OCI-LY1 (cell line): ENCODE results near the gene DNAJC5G.

Experiments used
- EZH2 ChIP-seq: fragments of 200-600 bp; sonication (generic), shearing (Covaris generic); IDR thresholded peaks from 2 replicates; pipeline ENCODE4 v1.8.0; 2017; ENCODE audit warnings: borderline replicate concordance, mixed run types, mild to moderate bottlenecking, antibody characterized with exemption, low read length, moderate library complexity, mixed read lengths
- TF ChIP-seq, protein P1 (sequence below): fragments of 200-600 bp; sonication (generic), shearing (Covaris generic); IDR thresholded peaks from 2 replicates; pipeline ENCODE4 v1.5.1; 2017; ENCODE audit warnings: mild to moderate bottlenecking, antibody characterized with exemption, low read length, moderate library complexity, mixed read lengths

DNA sequence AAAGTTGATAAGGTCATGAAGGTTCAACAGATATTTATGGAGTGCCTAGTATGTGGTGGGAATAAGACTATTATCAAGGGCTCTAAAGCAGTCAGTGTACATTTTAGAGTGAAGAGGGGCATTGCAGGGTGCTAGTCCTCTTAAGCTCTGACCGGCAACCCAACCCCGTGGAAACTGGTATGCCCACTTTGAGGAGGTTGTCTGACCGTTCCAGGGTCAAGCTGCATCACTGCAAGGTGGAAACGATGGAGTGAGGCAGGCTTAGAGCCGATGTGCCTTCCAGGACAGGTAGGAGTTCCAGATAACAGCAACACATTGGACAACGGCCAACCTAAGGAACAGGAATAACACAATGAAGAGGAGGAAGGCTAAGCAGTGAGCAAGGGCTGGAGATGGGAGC lies 34.4 kb downstream of the DNAJC5G start:
- TF ChIP-seq, protein P1, sequence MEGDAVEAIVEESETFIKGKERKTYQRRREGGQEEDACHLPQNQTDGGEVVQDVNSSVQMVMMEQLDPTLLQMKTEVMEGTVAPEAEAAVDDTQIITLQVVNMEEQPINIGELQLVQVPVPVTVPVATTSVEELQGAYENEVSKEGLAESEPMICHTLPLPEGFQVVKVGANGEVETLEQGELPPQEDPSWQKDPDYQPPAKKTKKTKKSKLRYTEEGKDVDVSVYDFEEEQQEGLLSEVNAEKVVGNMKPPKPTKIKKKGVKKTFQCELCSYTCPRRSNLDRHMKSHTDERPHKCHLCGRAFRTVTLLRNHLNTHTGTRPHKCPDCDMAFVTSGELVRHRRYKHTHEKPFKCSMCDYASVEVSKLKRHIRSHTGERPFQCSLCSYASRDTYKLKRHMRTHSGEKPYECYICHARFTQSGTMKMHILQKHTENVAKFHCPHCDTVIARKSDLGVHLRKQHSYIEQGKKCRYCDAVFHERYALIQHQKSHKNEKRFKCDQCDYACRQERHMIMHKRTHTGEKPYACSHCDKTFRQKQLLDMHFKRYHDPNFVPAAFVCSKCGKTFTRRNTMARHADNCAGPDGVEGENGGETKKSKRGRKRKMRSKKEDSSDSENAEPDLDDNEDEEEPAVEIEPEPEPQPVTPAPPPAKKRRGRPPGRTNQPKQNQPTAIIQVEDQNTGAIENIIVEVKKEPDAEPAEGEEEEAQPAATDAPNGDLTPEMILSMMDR, result no peak
- TF ChIP-seq EZH2, result no peak
